ENCODE measurements around the gene DLEC1.
A peak's percentile ranks its signal among the peaks of the same experiment; 100 is the strongest.
"Not testable (repeated sequence)": the region's sequence is repeated elsewhere in the genome, so short reads cannot be mapped to it uniquely, and the experiment has no call there.

Gene DLEC1

GRCh38 chr3:38028621-38029361 is 10.2 kb upstream of the DLEC1 start:
- no peak for DNase-seq
- Histone ChIP-seq H3K27ac (ENCODE audit: insufficient read depth, low read length, poor library complexity, severe bottlenecking) (no peak overlapping the region), H3K27me3 (replicated peaks; ENCODE audit: control insufficient read depth, insufficient read depth, low read length, poor library complexity, severe bottlenecking) (no peaks in the 10 kb centered on the region), H3K4me3 (ENCODE audit: insufficient read depth, low read depth, low read length, poor library complexity, severe bottlenecking) (peak overlapping the region; percentile 49), H3K4me1 (ENCODE audit: control insufficient read depth, insufficient read depth, low read length, poor library complexity, severe bottlenecking) (peaks cover 33% of the 10 kb centered on the region), H3K9me3 (ENCODE audit: control insufficient read depth, low read length) (no peaks in the 10 kb centered on the region), H3K36me3 (ENCODE audit: control insufficient read depth, insufficient read depth, low read length) (no peaks in the 10 kb centered on the region)

GRCh38 chr3:38029400-38030125 is 9.4 kb upstream of the DLEC1 start, which contains the start of gene PLCD1:
TSS of gene PLCD1 (minus strand) at chr3:38029642. CDS start at chr3:38029539, 103 bp downstream.
- Histone ChIP-seq H3K27ac (ENCODE audit: insufficient read depth, low read length, poor library complexity, severe bottlenecking) (no peak within 1 kb of the TSS), H3K4me1 (ENCODE audit: control insufficient read depth, insufficient read depth, low read length, poor library complexity, severe bottlenecking) (peaks cover 29% of the 10 kb centered on the region), H3K36me3 (ENCODE audit: control insufficient read depth, insufficient read depth, low read length) (no peaks in the 10 kb centered on the region), H3K4me3 (ENCODE audit: insufficient read depth, low read depth, low read length, poor library complexity, severe bottlenecking) (peak within 1 kb of the TSS; percentile 49), H3K27me3 (replicated peaks; ENCODE audit: control insufficient read depth, insufficient read depth, low read length, poor library complexity, severe bottlenecking) (no peaks in the 10 kb centered on the region), H3K9me3 (ENCODE audit: control insufficient read depth, low read length) (no peaks in the 10 kb centered on the region)
- DNase-seq = peak; percentile 37 to 63 (median 45)

- no peaks in the 10 kb centered on the region for H3K27me3 ChIP-seq (replicated peaks; ENCODE audit: control insufficient read depth, insufficient read depth, low read length, poor library complexity, severe bottlenecking)
- no peak overlapping the region for H3K27ac ChIP-seq (ENCODE audit: insufficient read depth, low read length, poor library complexity, severe bottlenecking)
- DNase-seq = no peak
Measured at GRCh38 chr3:38030126-38031021, 8.6 kb upstream of the DLEC1 start.

DNA sequence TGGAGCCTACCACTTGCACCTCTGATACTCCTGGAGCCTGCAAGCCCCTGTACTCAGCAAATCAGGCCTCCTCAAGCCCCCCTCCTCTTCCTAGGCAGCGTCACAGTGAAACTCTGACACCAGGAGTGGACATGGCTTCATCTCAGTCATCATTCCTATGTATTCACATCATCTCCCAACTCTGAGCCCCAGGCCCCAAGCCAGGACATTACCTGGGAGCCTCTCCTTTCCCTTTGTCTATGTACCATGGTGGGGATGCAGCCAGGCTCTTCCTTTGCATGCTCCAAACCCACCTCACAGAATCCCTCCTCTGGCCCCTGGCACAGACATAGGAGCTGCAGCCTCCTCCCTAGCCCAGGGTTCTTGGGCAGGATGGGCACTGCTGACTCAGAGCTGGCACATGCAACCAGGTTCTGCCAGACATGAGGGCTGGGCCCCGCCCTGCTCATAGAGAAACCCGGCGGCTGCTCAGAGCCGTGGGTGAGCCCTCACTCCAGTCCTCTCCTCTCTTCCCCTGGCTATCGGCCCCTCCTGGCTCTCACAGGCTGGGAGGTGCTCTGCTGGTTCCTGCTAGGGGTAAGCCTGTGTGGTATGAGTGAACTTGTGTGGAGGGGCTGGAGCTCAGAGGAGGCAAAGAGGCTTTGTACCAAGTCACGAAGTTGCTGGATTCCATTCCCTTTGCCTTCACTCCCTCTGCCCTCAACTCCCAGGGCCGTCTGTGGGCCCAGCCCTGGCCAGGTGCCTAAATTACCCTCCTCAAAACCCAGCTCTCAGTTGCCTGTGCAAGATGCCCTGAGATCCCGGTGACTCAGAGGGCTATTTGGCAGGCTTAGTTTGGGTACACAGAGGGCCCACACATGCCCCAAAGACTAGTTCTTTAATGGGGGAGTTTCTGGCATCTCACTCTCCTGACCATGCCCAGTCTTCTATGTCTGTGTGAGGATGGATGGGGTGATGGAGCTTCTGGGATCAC is 7.7 kb upstream of the DLEC1 start:
- Histone ChIP-seq H3K4me1 (ENCODE audit: control insufficient read depth, insufficient read depth, low read length, poor library complexity, severe bottlenecking) (peaks cover 25% of the 10 kb centered on the region), H3K27me3 (replicated peaks; ENCODE audit: control insufficient read depth, insufficient read depth, low read length, poor library complexity, severe bottlenecking) (no peaks in the 10 kb centered on the region), H3K9me3 (ENCODE audit: control insufficient read depth, low read length) (no peaks in the 10 kb centered on the region), H3K27ac (ENCODE audit: insufficient read depth, low read length, poor library complexity, severe bottlenecking) (peak overlapping the region; percentile 30), H3K36me3 (ENCODE audit: control insufficient read depth, insufficient read depth, low read length) (no peaks in the 10 kb centered on the region), H3K4me3 (ENCODE audit: insufficient read depth, low read depth, low read length, poor library complexity, severe bottlenecking) (no peak overlapping the region)
- DNase-seq = peak; percentile 26 to 39 (median 34)

More at GRCh38 chr3:38030126-38031021, 8.6 kb upstream of the DLEC1 start:
- Histone ChIP-seq H3K36me3 (ENCODE audit: control insufficient read depth, insufficient read depth, low read length) (no peaks in the 10 kb centered on the region), H3K4me1 (ENCODE audit: control insufficient read depth, insufficient read depth, low read length, poor library complexity, severe bottlenecking) (peaks cover 28% of the 10 kb centered on the region), H3K4me3 (ENCODE audit: insufficient read depth, low read depth, low read length, poor library complexity, severe bottlenecking) (peak overlapping the region; percentile 49), H3K9me3 (ENCODE audit: control insufficient read depth, low read length) (no peaks in the 10 kb centered on the region)

DNA sequence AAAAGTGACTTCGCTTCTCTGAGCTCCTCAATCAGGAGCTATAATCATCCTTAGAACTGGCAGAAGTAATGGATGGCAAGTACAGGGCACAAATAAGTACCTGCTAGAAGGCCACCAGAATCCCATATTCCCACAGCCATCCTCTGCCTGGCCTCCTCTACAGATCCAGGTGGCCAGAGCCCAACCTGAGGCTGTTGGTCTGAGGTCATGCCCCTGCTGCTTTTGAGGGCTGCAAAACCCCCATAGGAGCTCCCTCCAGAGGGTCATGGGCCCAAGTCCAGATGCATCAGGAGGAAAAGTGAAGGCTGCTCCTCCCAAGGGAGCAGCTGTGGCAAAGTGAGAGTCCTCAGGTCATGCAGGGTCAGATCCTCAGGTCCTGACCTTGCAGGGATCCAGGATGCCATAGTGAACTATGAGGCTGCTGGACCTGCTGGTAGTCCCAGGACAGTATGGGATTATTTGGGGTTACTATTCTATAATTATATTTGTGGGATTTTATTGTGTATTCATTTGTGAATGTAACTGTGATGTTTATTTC is 6.6 kb upstream of the DLEC1 start:
- H3K27me3 ChIP-seq (replicated peaks; ENCODE audit: control insufficient read depth, insufficient read depth, low read length, poor library complexity, severe bottlenecking) = no peaks in the 10 kb centered on the region
- no peaks in the 10 kb centered on the region for H3K9me3 ChIP-seq (ENCODE audit: control insufficient read depth, low read length)
- H3K4me1 ChIP-seq (ENCODE audit: control insufficient read depth, insufficient read depth, low read length, poor library complexity, severe bottlenecking) = peaks cover 28% of the 10 kb centered on the region
- no peak overlapping the region for H3K27ac ChIP-seq (ENCODE audit: insufficient read depth, low read length, poor library complexity, severe bottlenecking)
- no peak for DNase-seq
- H3K4me3 ChIP-seq (ENCODE audit: insufficient read depth, low read depth, low read length, poor library complexity, severe bottlenecking) = no peak overlapping the region
- no peaks in the 10 kb centered on the region for H3K36me3 ChIP-seq (ENCODE audit: control insufficient read depth, insufficient read depth, low read length)

DNA sequence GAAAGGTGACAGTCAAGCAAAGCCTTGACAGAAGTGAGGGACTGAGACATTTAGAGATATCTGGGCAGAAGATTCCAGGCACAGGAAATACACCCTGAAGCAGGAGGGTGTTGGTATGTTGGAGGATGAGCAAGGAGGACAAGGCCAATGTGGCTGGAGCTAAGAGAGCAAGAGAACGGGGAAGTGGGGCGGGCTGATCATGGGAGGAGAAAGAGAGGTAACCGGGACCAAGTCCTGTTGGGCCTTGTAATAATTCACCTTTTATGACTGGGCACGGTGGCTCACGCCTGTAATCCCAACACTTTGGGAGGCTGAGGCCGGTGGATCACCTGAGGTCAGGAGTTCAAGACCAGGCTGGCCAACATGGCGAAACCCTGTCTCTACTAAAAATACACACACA is 5.4 kb upstream of the DLEC1 start:
- peaks cover 38% of the 10 kb centered on the region for H3K4me1 ChIP-seq (ENCODE audit: control insufficient read depth, insufficient read depth, low read length, poor library complexity, severe bottlenecking)
- not testable (repeated sequence) for H3K36me3 ChIP-seq (ENCODE audit: control insufficient read depth, insufficient read depth, low read length); H3K4me3 ChIP-seq (ENCODE audit: insufficient read depth, low read depth, low read length, poor library complexity, severe bottlenecking)

DNA sequence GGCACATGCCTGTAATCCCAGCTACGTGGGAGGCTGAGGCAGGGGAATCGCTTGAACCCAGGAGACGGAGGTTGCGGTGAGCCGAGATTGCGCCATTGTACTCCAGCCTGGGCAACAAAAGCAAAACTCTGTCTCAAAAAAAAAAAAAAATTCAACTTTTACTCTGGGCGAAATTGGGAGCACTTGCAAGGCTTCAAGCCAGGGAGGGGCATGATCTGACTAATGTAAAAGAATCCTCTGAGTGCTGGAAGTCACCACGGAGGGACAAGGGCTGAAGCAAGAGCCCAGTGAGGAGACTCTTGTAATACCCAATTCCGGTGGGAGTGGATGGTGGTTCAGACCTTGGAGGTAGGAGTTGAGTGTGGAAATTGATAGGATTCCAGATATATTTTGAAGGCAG is 4.7 kb upstream of the DLEC1 start:
- H3K27ac ChIP-seq (ENCODE audit: insufficient read depth, low read length, poor library complexity, severe bottlenecking); DNase-seq; H3K9me3 ChIP-seq (ENCODE audit: control insufficient read depth, low read length); H3K4me3 ChIP-seq (ENCODE audit: insufficient read depth, low read depth, low read length, poor library complexity, severe bottlenecking); H3K36me3 ChIP-seq (ENCODE audit: control insufficient read depth, insufficient read depth, low read length); H3K27me3 ChIP-seq (replicated peaks; ENCODE audit: control insufficient read depth, insufficient read depth, low read length, poor library complexity, severe bottlenecking): not testable (repeated sequence)
- H3K4me1 ChIP-seq (ENCODE audit: control insufficient read depth, insufficient read depth, low read length, poor library complexity, severe bottlenecking) = peaks cover 46% of the 10 kb centered on the region

More for the DNA sequence above, 5.4 kb upstream of the DLEC1 start:
- not testable (repeated sequence) for H3K27ac ChIP-seq (ENCODE audit: insufficient read depth, low read length, poor library complexity, severe bottlenecking); DNase-seq; H3K9me3 ChIP-seq (ENCODE audit: control insufficient read depth, low read length); H3K27me3 ChIP-seq (replicated peaks; ENCODE audit: control insufficient read depth, insufficient read depth, low read length, poor library complexity, severe bottlenecking)

DNA sequence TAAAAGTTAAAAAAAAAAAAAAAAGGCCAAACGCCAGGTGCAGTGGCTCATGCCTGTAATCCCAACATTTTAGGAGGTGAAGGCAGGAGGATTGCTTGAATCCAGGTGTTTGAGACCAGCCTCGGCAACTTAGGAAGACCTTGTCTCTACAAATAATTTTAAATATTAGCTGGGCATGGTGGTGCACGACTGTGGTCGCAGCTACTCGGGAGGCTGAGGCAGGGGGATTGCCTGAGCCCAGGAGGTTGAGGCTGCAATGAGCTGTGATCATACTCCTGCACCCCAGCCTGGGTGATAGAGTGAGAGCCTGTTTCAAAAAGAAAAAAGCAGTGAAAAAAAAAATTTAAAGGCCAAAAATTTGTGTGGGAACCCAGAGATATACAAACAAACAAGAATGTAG is 2.7 kb upstream of the DLEC1 start:
- Histone ChIP-seq H3K4me1 (ENCODE audit: control insufficient read depth, insufficient read depth, low read length, poor library complexity, severe bottlenecking) (peaks cover 40% of the 10 kb centered on the region), H3K9me3 (ENCODE audit: control insufficient read depth, low read length) (no peaks in the 10 kb centered on the region), H3K27me3 (replicated peaks; ENCODE audit: control insufficient read depth, insufficient read depth, low read length, poor library complexity, severe bottlenecking) (no peaks in the 10 kb centered on the region), H3K36me3 (ENCODE audit: control insufficient read depth, insufficient read depth, low read length) (no peaks in the 10 kb centered on the region), H3K4me3 (ENCODE audit: insufficient read depth, low read depth, low read length, poor library complexity, severe bottlenecking) (no peak overlapping the region), H3K27ac (ENCODE audit: insufficient read depth, low read length, poor library complexity, severe bottlenecking) (no peak overlapping the region)
- DNase-seq = no peak

- DNase-seq = no peak
- Histone ChIP-seq H3K36me3 (ENCODE audit: control insufficient read depth, insufficient read depth, low read length) (no peaks in the 10 kb centered on the region), H3K9me3 (ENCODE audit: control insufficient read depth, low read length) (no peaks in the 10 kb centered on the region), H3K27ac (ENCODE audit: insufficient read depth, low read length, poor library complexity, severe bottlenecking) (peak overlapping the region; percentile 85), H3K4me1 (ENCODE audit: control insufficient read depth, insufficient read depth, low read length, poor library complexity, severe bottlenecking) (peaks cover 34% of the 10 kb centered on the region), H3K4me3 (ENCODE audit: insufficient read depth, low read depth, low read length, poor library complexity, severe bottlenecking) (no peak overlapping the region), H3K27me3 (replicated peaks; ENCODE audit: control insufficient read depth, insufficient read depth, low read length, poor library complexity, severe bottlenecking) (no peaks in the 10 kb centered on the region)
Measured at GRCh38 chr3:38036906-38037305, 2.1 kb upstream of the DLEC1 start.
